ENCODE data around the gene BATF3. TPM values are rescaled to one million over a fixed set of nuclear protein-coding genes. Genes with fewer than 3 reads are reported as not detected.

Gene BATF3
- total RNA-seq, 2 donors from 2014 or later = 400 to 660 TPM

DNA sequence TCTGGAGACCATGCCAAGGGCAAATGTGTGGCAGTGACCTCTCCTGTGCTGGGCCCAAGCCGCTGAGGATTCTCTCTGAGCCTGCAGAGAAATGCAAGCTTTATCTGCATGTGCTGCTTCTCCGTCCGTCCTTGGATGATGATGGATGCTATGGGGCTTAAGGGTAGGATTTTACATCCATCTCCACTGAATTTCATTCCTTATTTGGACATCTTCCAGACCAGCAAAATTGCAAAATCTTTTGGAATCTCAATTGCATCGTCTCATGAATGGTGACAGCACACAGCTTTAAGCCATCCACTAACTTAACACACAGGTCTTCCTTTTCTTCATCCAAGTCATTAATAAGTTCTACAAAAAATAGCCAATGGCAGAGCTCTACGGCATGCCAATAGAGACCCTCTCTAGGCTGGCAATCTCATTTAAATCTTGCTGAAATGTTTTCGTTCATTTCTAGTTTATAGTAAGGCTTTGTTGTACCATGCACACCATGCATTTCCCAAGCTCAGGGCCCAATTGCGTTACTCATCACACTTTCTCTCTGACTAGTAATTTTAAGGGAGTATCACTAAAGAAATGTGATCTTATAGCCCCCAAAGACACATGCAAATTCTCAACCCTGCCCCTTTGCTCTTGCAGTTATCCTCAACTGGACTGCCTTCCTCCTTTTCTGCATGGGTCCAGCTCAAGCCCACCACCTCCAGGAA lies 11.1 kb downstream of the BATF3 start:
- Mint-ChIP-seq H3K9me3 (no peaks in the 10 kb centered on the region), H3K27me3 (ENCODE audit: low read depth) (no peaks in the 10 kb centered on the region), H3K36me3 (ENCODE audit: insufficient read depth in 2 of 2) (peaks cover 25 to 50% of the 10 kb centered on the region in 2 donors), H3K4me1 (ENCODE audit: low read depth) (peaks cover 41% of the 10 kb centered on the region), H3K4me3 (no peak overlapping the region), H3K27ac (no peak overlapping the region)
- ATAC-seq (replicated peaks in 1 of 2) (no peak), DNase-seq (peak in 1 of 2 donors; percentile 15)

DNA sequence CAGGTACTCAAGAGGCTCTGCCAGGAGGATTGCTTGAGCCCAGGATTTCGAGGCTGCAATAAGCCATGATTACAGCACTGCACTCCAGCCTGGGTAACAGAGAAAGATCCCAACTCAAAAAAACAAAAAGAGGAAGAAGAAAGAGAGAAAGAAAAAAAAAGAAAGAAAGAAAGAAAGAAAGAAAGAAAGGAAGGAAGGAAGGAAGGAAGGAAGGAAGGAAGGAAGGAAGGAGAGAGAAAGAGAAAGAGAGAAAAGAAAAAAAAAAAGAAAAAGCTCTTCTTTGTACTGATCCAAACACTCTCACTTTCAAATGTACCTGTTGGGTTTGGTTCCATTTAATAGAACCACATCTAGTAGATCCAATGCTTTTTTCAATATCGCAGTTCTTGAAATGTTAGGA lies 11.8 kb downstream of the BATF3 start:
- Mint-ChIP-seq H3K4me1 (ENCODE audit: low read depth) (peaks cover 48% of the 10 kb centered on the region), H3K27ac (peak overlapping the region; percentile 85)

DNA sequence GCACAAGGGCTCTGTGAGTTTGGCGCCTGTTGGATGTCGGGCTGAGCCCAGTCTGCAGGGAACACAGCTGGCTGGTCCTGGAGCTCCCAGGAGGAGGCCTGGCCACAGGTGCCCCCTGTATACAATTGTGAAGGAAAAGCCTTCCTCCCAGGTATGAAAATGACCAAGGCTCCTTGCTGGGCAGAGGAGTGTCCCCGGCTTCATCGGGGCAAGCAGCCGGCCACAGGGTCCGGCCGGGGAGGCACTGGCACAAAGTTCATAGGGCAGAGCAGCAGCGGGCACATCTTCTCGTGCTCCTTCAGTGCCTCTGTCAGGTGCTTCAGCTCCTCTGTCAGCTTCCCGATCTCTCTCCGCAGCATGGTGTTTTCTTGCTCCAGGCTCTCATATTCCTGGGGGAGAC lies 13.0 kb downstream of the BATF3 start:
- ATAC-seq (replicated peaks in 1 of 2) (no peak), DNase-seq (peak in 1 of 2 donors; percentile 5)
- no peaks in the 10 kb centered on the region for H3K27me3 Mint-ChIP-seq (ENCODE audit: low read depth)
- peaks cover 21 to 33% of the 10 kb centered on the region in 2 donors for H3K36me3 Mint-ChIP-seq (ENCODE audit: insufficient read depth in 2 of 2)
- no peak overlapping the region for H3K27ac Mint-ChIP-seq
- peaks cover 58% of the 10 kb centered on the region for H3K4me1 Mint-ChIP-seq (ENCODE audit: low read depth)
- no peaks in the 10 kb centered on the region for H3K9me3 Mint-ChIP-seq
- no peak overlapping the region for H3K4me3 Mint-ChIP-seq

More for the DNA sequence above, 11.8 kb downstream of the BATF3 start:
- DNase-seq (no peak), ATAC-seq (replicated peaks in 1 of 2) (no peak)
- Mint-ChIP-seq H3K4me3 (peak overlapping the region; percentile 45 to 70), H3K27me3 (ENCODE audit: low read depth) (no peaks in the 10 kb centered on the region), H3K36me3 (ENCODE audit: insufficient read depth in 2 of 2) (peaks cover 24 to 43% of the 10 kb centered on the region in 2 donors), H3K9me3 (no peaks in the 10 kb centered on the region)

DNA sequence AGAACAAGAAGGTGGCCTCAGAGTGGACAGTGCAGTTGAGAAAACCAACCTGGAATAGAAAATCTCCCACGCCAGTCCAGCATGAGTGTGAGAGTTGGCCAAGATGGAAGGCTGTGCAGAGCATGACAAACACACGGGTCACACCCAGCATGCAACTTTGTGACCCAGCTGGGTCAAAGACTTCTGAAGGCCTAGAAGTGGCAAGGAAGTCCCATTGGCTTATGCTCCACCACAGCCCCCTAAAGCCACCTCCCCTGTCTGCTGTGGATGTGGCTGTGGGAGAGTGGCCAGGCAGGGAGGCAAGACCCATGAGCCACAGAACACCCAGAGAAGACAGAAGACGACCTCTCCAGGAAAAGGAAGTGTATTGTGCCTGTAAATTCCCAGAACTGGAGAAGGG lies 13.6 kb downstream of the BATF3 start:
- peaks cover 18 to 29% of the 10 kb centered on the region in 2 donors for H3K36me3 Mint-ChIP-seq (ENCODE audit: insufficient read depth in 2 of 2)
- H3K4me1 Mint-ChIP-seq (ENCODE audit: low read depth) = peaks cover 62% of the 10 kb centered on the region
- H3K4me3 Mint-ChIP-seq = peak overlapping the region in 1 of 2 donors; percentile 2
- no peaks in the 10 kb centered on the region for H3K27me3 Mint-ChIP-seq (ENCODE audit: low read depth)
- no peaks in the 10 kb centered on the region for H3K9me3 Mint-ChIP-seq
- DNase-seq (peak in 1 of 2 donors; percentile 3), ATAC-seq (replicated peaks in 1 of 2) (no peak)
- peak overlapping the region; percentile 75 for H3K27ac Mint-ChIP-seq

DNA sequence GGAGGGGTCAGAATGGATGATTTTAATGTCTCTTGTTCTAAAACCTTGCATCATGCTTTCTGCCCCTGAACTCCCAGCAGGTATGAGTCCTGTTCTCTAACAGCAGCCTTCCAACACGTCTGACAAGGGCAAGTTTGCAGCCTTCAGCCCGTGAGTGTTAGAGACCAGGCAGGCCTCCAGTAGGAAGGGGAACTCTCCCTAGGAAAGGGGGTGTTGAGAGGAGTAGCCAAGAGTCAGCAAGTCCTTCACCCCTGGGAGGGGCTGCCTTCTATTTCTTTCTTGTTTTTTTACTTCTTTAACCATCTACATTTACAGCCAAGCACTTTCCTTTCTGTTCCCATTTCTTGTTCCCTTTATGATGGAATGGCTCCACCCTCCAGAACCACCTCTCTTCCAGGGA lies 14.2 kb downstream of the BATF3 start:
- Mint-ChIP-seq H3K4me1 (ENCODE audit: low read depth) (peaks cover 68% of the 10 kb centered on the region), H3K9me3 (no peaks in the 10 kb centered on the region), H3K27me3 (ENCODE audit: low read depth) (no peaks in the 10 kb centered on the region), H3K27ac (peak overlapping the region; percentile 75), H3K4me3 (peak overlapping the region; percentile 4 to 13), H3K36me3 (ENCODE audit: insufficient read depth in 2 of 2) (peaks cover 19 to 28% of the 10 kb centered on the region in 2 donors)
- no peak for ATAC-seq (replicated peaks in 1 of 2)
- DNase-seq = no peak

DNA sequence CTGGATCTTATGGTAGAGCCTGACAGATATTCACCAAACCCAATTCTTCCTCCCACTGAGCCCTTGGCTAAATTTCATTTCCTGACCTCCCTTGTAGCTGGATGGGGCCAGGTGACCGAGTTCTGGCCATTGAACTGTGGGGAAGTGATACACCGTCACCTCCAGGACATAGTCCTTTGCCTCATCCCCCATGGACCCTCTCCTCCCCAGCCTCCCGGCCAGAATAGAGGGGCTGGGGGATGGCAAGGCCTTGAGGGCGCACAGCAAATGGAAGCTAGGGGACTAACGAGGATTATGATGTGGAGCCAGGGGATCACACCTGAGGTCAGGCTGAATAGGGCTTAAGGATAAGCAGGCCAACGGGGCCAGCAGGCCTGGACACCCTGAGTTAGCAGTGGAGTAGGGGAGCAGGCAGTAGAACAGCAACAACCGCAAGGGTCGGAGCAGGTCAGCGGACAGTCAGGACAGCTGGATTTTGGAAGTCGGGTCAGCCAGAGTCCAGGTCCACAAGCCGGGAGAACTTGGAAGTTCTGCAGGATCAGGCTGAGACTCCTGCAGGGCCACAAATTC lies 15.0 kb downstream of the BATF3 start:
- no peaks in the 10 kb centered on the region for H3K27me3 Mint-ChIP-seq (ENCODE audit: low read depth)
- H3K4me3 Mint-ChIP-seq = peak overlapping the region; percentile 84 to 88
- H3K27ac Mint-ChIP-seq = peak overlapping the region; percentile 96
- peaks cover 19 to 28% of the 10 kb centered on the region in 2 donors for H3K36me3 Mint-ChIP-seq (ENCODE audit: insufficient read depth in 2 of 2)
- H3K4me1 Mint-ChIP-seq (ENCODE audit: low read depth) = peaks cover 76% of the 10 kb centered on the region
- ATAC-seq (replicated peaks in 1 of 2) = no peak
- peak in 1 of 2 donors; percentile 16 for DNase-seq
- no peaks in the 10 kb centered on the region for H3K9me3 Mint-ChIP-seq

DNA sequence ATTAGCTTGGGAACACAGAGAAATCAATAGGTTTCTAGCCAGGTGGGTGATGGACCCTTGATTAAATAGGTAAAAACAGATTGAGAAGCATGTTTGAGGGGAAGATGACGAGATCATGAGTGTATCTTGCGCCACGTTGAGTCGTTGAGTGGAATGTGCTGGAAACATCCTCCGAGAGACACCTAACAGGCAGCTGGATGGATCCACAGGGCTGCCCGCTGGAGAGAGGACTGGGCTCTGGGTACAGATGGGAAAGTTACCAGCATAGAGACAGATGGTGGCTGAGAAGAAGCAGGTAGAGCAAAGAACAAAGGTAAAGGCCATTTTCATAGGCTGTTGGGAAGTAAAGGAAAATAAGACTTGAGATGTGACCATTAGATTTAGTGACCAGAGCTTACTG lies 15.6 kb downstream of the BATF3 start:
- peak overlapping the region; percentile 84 to 88 for H3K4me3 Mint-ChIP-seq
- peak in 1 of 2 donors; percentile 24 for DNase-seq
- H3K27ac Mint-ChIP-seq = peak overlapping the region; percentile 96
- no peak for ATAC-seq (replicated peaks in 1 of 2)
- H3K9me3 Mint-ChIP-seq = no peaks in the 10 kb centered on the region
- peaks cover 19 to 30% of the 10 kb centered on the region in 2 donors for H3K36me3 Mint-ChIP-seq (ENCODE audit: insufficient read depth in 2 of 2)
- peaks cover 82% of the 10 kb centered on the region for H3K4me1 Mint-ChIP-seq (ENCODE audit: low read depth)
- H3K27me3 Mint-ChIP-seq (ENCODE audit: low read depth) = no peaks in the 10 kb centered on the region

DNA sequence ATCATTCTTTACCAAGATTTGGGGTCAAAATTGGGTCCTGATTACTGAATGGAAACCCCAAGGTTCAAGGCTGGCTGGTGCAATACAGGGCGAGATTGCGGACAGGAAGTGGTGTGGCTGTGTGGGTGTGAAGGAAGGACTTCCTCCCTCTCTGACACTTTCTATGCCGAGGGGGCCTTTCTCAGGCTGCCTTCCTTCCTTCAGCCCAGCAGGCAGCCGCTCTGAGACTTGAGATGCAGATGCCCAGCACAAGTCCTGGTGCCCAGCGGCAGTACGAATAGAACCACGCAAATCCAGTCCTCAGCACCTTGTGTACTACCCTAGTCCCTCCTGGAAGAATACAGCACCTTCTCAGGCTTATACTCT lies 16.3 kb downstream of the BATF3 start:
- DNase-seq (peak; percentile 90 to 91), ATAC-seq (replicated peaks in 1 of 2) (peak; percentile 62 to 66)
- Mint-ChIP-seq H3K4me3 (peak overlapping the region; percentile 84 to 88), H3K9me3 (no peaks in the 10 kb centered on the region), H3K4me1 (ENCODE audit: low read depth) (peaks cover 89% of the 10 kb centered on the region), H3K36me3 (ENCODE audit: insufficient read depth in 2 of 2) (peaks cover 19 to 30% of the 10 kb centered on the region in 2 donors), H3K27ac (peak overlapping the region; percentile 96), H3K27me3 (ENCODE audit: low read depth) (no peaks in the 10 kb centered on the region)

DNA sequence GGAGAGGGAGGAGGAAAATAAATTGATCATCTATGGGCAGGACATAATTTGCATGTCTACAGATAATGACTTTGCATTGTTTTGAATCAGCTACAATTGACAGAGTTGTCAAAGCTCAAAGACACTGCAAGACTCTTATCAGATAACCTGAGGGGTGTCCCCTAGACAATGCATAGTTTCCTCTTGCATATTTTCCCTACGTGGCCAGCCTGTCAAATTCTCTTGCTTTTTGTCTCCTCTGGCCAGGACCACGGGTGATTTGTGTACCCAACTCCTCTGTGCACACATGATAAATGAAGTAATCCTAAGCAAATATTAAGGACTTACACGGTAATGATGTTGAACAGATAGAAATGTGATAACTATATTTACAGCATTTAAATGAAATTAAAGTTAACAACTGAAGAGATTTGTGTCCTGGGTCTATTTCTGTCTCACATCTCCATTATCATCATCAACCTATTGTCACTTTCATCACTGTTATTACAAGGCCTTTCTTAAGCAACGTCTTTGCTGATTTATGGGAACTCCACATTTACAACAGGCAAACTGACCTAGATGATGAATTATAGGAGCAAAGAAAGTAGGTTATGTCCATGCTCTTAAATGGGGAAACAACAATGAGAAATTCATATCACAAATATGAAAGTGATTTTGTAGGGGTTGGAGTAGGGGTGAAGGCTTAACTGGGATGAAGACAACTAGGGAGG lies 18.8 kb downstream of the BATF3 start:
- no peak for DNase-seq
- H3K4me3 Mint-ChIP-seq = peak overlapping the region; percentile 27 to 78
- no peaks in the 10 kb centered on the region for H3K27me3 Mint-ChIP-seq (ENCODE audit: low read depth)
- no peaks in the 10 kb centered on the region for H3K9me3 Mint-ChIP-seq
- H3K4me1 Mint-ChIP-seq (ENCODE audit: low read depth) = peaks cover 90% of the 10 kb centered on the region
- ATAC-seq (replicated peaks in 1 of 2) = peak; percentile 19 to 21
- peaks cover 10 to 13% of the 10 kb centered on the region in 2 donors for H3K36me3 Mint-ChIP-seq (ENCODE audit: insufficient read depth in 2 of 2)
- peak overlapping the region; percentile 93 for H3K27ac Mint-ChIP-seq

DNA sequence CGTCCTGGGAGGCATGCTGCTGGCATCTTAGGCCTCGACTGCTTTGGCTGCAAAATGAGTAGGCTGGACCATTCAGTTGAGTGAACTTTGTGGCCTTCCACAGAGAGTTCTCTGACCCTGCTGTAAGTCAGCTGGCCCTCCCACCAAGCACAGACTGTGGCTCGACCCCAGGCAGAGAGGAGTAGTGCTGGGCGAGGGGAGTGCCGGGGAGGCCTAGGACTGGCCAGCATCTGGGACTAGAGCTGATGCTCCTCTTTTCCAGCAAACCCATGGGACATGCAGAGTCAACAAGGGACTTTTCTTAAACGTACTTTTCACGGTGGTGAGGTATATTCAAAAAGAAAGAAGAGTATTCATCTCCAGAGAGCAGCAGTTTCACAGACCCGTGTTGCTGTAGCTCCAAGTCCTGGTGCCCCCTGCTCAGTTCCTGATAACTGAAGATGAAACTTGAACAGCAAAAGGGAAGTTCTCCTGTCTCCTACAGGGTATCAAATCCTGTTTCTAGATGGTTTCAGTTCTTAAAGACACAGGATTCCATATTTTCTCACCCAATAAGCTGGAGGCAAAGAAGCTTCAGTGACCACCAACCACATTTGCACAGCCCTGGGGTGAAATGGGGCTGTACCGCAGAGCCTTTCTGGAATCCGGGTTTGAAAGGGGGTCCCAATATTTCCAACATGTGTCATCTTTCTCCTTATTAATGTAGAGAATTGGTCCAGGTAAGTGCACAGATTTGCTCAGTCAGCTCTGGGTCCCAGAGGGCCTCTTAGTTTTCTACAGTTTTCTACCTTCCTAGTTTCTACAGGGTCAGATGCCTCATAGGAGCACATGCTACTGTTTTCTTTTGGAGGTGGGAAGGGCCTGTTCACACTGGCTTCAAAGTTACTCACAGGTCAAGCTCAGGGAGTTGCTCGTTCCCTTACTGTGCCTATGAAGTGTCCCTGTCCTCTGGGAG lies 20.9 kb downstream of the BATF3 start:
- peak; percentile 66 to 72 for DNase-seq
- Mint-ChIP-seq H3K4me3 (peak overlapping the region; percentile 53 to 78), H3K4me1 (ENCODE audit: low read depth) (peaks cover 69% of the 10 kb centered on the region), H3K9me3 (no peaks in the 10 kb centered on the region), H3K36me3 (ENCODE audit: insufficient read depth in 2 of 2) (peaks cover 2 to 4% of the 10 kb centered on the region in 2 donors), H3K27me3 (ENCODE audit: low read depth) (peaks cover 5% of the 10 kb centered on the region), H3K27ac (peak overlapping the region; percentile 95)
- peak; percentile 63 for ATAC-seq (replicated peaks in 1 of 2)

DNA sequence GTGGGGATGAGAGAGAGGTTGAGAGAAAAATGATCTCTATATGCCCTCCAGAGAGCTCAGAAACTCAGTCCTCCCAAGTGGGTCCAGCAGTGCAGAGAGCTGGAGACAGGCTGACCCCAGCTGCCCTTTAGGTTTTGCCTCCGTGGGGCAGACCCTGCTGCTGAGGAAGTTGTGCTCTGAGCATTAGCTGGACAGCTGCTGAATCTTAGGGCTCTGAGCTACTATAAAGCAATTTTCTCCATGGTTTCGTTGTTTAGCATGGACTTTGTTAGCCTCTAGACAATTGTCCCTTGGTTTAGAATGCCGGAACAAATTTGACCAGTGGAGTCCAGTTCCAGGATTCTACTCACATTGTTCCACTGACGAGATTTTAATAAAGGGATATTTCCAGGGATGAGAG lies 22.1 kb downstream of the BATF3 start:
- ATAC-seq (replicated peaks in 1 of 2) = no peak
- peaks cover 7% of the 10 kb centered on the region for H3K27me3 Mint-ChIP-seq (ENCODE audit: low read depth)
- no peaks in the 10 kb centered on the region for H3K9me3 Mint-ChIP-seq
- DNase-seq = no peak
- H3K4me1 Mint-ChIP-seq (ENCODE audit: low read depth) = peaks cover 58% of the 10 kb centered on the region
- H3K27ac Mint-ChIP-seq = peak overlapping the region; percentile 95
- peak overlapping the region; percentile 53 to 78 for H3K4me3 Mint-ChIP-seq
- peaks cover 2% of the 10 kb centered on the region in 2 donors for H3K36me3 Mint-ChIP-seq (ENCODE audit: insufficient read depth in 2 of 2)

DNA sequence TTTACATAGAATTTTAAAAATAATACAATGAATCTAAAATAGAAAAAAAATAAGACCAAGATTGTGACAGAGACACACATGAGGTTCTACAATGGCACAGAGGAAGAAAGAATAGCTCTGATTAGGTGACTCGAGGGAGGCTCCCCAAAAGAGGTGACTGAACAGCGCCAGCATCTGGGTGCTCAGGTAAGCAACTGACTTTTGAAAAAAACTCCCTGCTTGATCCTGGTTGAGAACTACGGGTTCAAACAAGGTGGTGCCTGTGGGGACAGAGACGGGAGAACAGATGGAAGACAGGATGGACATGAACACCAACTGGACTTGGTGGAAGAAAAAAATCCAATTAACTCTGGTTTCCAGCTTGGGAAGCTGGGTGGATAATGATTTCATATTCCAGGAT lies 22.5 kb downstream of the BATF3 start:
- peaks cover 53% of the 10 kb centered on the region for H3K4me1 Mint-ChIP-seq (ENCODE audit: low read depth)
- peaks cover 10% of the 10 kb centered on the region for H3K27me3 Mint-ChIP-seq (ENCODE audit: low read depth)
- DNase-seq (no peak), ATAC-seq (replicated peaks in 1 of 2) (no peak)
- H3K36me3 Mint-ChIP-seq (ENCODE audit: insufficient read depth in 2 of 2) = peaks cover 2% of the 10 kb centered on the region in 2 donors
- H3K4me3 Mint-ChIP-seq = peak overlapping the region in 1 of 2 donors; percentile 62
- H3K27ac Mint-ChIP-seq = peak overlapping the region; percentile 95
- no peaks in the 10 kb centered on the region for H3K9me3 Mint-ChIP-seq

Data from activated T-cell treated with anti-CD3 and anti-CD28 coated beads, Interleukin-2, amount 50 U/mL, for 72 hours (primary cell).